ENCODE results near the gene FYN. TPM values are rescaled to one million over a fixed set of nuclear protein-coding genes. Genes with fewer than 3 reads are reported as not detected.
A peak's percentile ranks its signal among the peaks of the same experiment; 100 is the strongest.

FYN gene
- total and polyA plus RNA-seq, 2 donors, result 93.9 to 97.6 TPM

- 96% methylated on average over 3 of the region's 3 CpGs for WGBS
- no peak for DNase-seq (ENCODE audit: low read depth in 6 of 9, low spot score in 9 of 9)
- no peaks in the 10 kb centered on the region for H3K27me3 ChIP-seq (ENCODE audit: control insufficient read depth in 2 of 2, insufficient read depth in 1 of 2, low read length in 1 of 2)
- H3K4me3 ChIP-seq (ENCODE audit: low read length in 2 of 2), result no peak overlapping the region
- peaks cover 54 to 78% of the 10 kb centered on the region in 2 donors for H3K36me3 ChIP-seq (ENCODE audit: control insufficient read depth in 2 of 2, insufficient read depth in 2 of 2, low read length in 1 of 2)
- H3K9me3 ChIP-seq (ENCODE audit: control insufficient read depth in 2 of 2, insufficient read depth in 1 of 2, low read length in 1 of 2), result no peaks in the 10 kb centered on the region
- H3K4me1 ChIP-seq (ENCODE audit: control insufficient read depth in 2 of 2, insufficient read depth in 2 of 2, low read length in 2 of 2), result peaks cover 0 to 9% of the 10 kb centered on the region in 2 donors
- no peak overlapping the region for H3K27ac ChIP-seq (ENCODE audit: low read depth in 1 of 2, low read length in 1 of 2)
These were observed 156.9 kb downstream of the FYN start for GRCh38 chr6:111716325-111716724.

GRCh38 chr6:111715321-111715720 is 157.9 kb downstream of the FYN start:
- no peak overlapping the region for H3K27ac ChIP-seq (ENCODE audit: low read depth in 1 of 2, low read length in 1 of 2)
- H3K9me3 ChIP-seq (ENCODE audit: control insufficient read depth in 2 of 2, insufficient read depth in 1 of 2, low read length in 1 of 2), result no peaks in the 10 kb centered on the region
- WGBS, result 90% methylated on average over 6 of the region's 6 CpGs
- no peak for DNase-seq (ENCODE audit: low read depth in 6 of 9, low spot score in 9 of 9)
- no peak overlapping the region for H3K4me3 ChIP-seq (ENCODE audit: low read length in 2 of 2)
- H3K27me3 ChIP-seq (ENCODE audit: control insufficient read depth in 2 of 2, insufficient read depth in 1 of 2, low read length in 1 of 2), result no peaks in the 10 kb centered on the region
- peaks cover 0 to 9% of the 10 kb centered on the region in 2 donors for H3K4me1 ChIP-seq (ENCODE audit: control insufficient read depth in 2 of 2, insufficient read depth in 2 of 2, low read length in 2 of 2)
- H3K36me3 ChIP-seq (ENCODE audit: control insufficient read depth in 2 of 2, insufficient read depth in 2 of 2, low read length in 1 of 2), result peaks cover 54 to 75% of the 10 kb centered on the region in 2 donors

DNA sequence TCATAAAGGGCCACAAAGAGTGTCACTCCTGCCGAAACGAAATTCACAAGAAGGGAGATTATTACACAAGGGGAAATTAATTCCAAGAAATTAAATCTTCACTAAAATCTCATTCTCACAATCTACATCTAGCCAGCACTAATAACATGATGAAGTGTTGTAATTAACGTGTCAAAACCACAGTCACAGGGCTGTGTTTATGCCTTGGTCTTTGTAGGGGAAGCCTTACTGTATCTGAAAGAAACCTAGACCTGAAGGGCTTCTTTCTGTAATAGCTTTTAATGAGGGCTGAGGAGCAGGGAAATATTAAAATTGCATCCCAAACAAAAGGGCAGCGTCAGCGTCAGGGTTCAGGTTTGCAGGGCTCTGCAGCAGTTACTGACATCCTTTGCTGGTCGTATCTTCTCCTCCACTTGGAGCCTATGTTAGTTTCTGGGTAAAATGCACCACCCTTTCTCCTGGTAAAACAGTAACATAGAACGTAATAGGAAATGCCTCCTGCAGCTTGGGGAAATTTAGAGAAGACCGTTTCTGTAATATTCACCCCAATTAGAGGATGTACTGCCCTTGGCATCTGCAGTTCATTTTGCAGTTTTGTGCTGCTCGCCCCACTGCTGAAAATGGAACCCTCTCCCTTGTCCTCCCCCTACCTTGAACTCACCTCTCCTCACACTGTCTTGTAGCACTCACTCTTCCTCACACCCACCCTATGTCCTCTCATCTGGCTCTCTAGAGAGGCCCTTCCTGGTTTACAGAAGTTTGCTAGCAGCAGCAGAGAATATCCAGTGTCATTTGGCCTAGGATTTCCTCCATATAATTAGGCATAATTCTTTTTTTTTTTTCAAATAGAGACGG is 158.6 kb downstream of the FYN start:
- Histone ChIP-seq H3K9me3 (ENCODE audit: control insufficient read depth in 2 of 2, insufficient read depth in 1 of 2, low read length in 1 of 2) (no peaks in the 10 kb centered on the region), H3K4me1 (ENCODE audit: control insufficient read depth in 2 of 2, insufficient read depth in 2 of 2, low read length in 2 of 2) (peaks cover 0 to 11% of the 10 kb centered on the region in 2 donors), H3K4me3 (ENCODE audit: low read length in 2 of 2) (no peak overlapping the region), H3K36me3 (ENCODE audit: control insufficient read depth in 2 of 2, insufficient read depth in 2 of 2, low read length in 1 of 2) (peaks cover 50 to 69% of the 10 kb centered on the region in 2 donors), H3K27ac (ENCODE audit: low read depth in 1 of 2, low read length in 1 of 2) (no peak overlapping the region), H3K27me3 (ENCODE audit: control insufficient read depth in 2 of 2, insufficient read depth in 1 of 2, low read length in 1 of 2) (no peaks in the 10 kb centered on the region)
- 96% methylated on average over 10 of the region's 10 CpGs for WGBS
- no peak for DNase-seq (ENCODE audit: low read depth in 6 of 9, low spot score in 9 of 9)

DNA sequence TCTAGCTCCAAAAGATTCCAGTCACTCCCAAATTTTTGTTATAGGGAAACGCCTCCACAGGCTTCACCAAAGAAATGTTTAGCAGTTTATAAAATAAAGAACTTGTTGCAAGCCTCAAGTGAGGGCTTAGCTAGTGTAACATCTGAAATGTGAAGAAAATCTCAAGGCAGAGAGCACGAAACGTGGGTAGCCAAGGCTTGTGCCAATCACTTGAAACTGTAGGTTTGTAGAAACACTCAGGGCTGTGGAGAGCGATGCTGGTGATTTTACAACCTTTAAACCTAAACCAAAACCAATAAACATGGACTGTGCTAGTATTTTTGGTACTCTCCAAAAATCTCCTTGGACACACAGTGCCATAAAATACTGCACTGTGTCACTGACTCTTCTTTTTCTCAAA is 159.4 kb downstream of the FYN start:
- Histone ChIP-seq H3K27me3 (ENCODE audit: control insufficient read depth in 2 of 2, insufficient read depth in 1 of 2, low read length in 1 of 2) (no peaks in the 10 kb centered on the region), H3K4me3 (ENCODE audit: low read length in 2 of 2) (no peak overlapping the region), H3K9me3 (ENCODE audit: control insufficient read depth in 2 of 2, insufficient read depth in 1 of 2, low read length in 1 of 2) (no peaks in the 10 kb centered on the region), H3K27ac (ENCODE audit: low read depth in 1 of 2, low read length in 1 of 2) (peak overlapping the region in 1 of 2 donors; percentile 34), H3K4me1 (ENCODE audit: control insufficient read depth in 2 of 2, insufficient read depth in 2 of 2, low read length in 2 of 2) (peaks cover 0 to 11% of the 10 kb centered on the region in 2 donors), H3K36me3 (ENCODE audit: control insufficient read depth in 2 of 2, insufficient read depth in 2 of 2, low read length in 1 of 2) (peaks cover 49 to 66% of the 10 kb centered on the region in 2 donors)
- DNase-seq (ENCODE audit: low read depth in 6 of 9, low spot score in 9 of 9), result no peak
- 96% methylated on average over 4 of the region's 4 CpGs for WGBS

- no peak overlapping the region for H3K4me3 ChIP-seq (ENCODE audit: low read length in 2 of 2)
- peaks cover 43 to 65% of the 10 kb centered on the region in 2 donors for H3K36me3 ChIP-seq (ENCODE audit: control insufficient read depth in 2 of 2, insufficient read depth in 2 of 2, low read length in 1 of 2)
- H3K4me1 ChIP-seq (ENCODE audit: control insufficient read depth in 2 of 2, insufficient read depth in 2 of 2, low read length in 2 of 2), result peaks cover 0 to 11% of the 10 kb centered on the region in 2 donors
- WGBS, result 97% methylated on average over 2 of the region's 2 CpGs
- H3K27me3 ChIP-seq (ENCODE audit: control insufficient read depth in 2 of 2, insufficient read depth in 1 of 2, low read length in 1 of 2), result no peaks in the 10 kb centered on the region
- H3K9me3 ChIP-seq (ENCODE audit: control insufficient read depth in 2 of 2, insufficient read depth in 1 of 2, low read length in 1 of 2), result no peaks in the 10 kb centered on the region
- H3K27ac ChIP-seq (ENCODE audit: low read depth in 1 of 2, low read length in 1 of 2), result no peak overlapping the region
- no peak for DNase-seq (ENCODE audit: low read depth in 6 of 9, low spot score in 9 of 9)
These were observed 160.0 kb downstream of the FYN start for GRCh38 chr6:111713236-111713635.

DNA sequence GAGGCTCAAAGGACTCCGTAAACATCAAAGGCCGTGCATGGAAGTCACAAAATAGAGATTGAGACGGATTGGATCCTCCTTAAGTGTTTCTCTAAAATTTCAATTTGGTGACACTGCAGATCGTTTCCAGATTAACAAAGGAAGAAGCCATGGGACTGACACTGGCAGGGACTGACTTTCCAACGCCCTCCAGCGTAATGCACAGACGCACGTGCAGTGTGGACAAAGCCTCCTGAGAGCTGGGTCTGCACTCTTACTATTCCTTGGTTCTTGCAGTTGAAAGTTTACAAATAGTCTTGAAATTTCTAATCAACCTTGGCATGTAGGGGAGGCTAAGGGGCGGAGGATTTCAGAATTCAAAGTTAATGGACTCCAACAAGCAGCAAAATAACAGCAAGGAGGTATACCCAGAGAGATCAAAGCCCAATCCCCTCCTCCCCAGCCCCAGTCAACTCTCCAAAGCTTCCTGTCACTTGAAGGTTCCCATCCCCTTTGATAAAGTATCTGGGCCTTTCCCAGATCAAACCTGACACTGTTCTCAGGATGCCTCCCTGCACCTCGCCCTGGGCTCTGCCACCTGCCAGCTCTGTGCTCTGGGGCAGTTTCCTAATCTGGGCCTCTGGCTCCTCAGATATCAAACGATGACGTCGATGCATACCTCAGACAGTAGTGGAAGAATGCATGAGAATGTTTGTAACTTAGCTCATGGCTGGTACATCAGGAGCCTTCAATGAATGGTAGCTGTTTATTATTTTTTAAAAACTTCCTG is 161.1 kb downstream of the FYN start:
- no peak overlapping the region for H3K27ac ChIP-seq (ENCODE audit: low read depth in 1 of 2, low read length in 1 of 2)
- no peaks in the 10 kb centered on the region for H3K9me3 ChIP-seq (ENCODE audit: control insufficient read depth in 2 of 2, insufficient read depth in 1 of 2, low read length in 1 of 2)
- no peak overlapping the region for H3K4me3 ChIP-seq (ENCODE audit: low read length in 2 of 2)
- DNase-seq (ENCODE audit: low read depth in 6 of 9, low spot score in 9 of 9), result no peak
- H3K27me3 ChIP-seq (ENCODE audit: control insufficient read depth in 2 of 2, insufficient read depth in 1 of 2, low read length in 1 of 2), result no peaks in the 10 kb centered on the region
- peaks cover 0 to 11% of the 10 kb centered on the region in 2 donors for H3K4me1 ChIP-seq (ENCODE audit: control insufficient read depth in 2 of 2, insufficient read depth in 2 of 2, low read length in 2 of 2)
- peaks cover 35 to 68% of the 10 kb centered on the region in 2 donors for H3K36me3 ChIP-seq (ENCODE audit: control insufficient read depth in 2 of 2, insufficient read depth in 2 of 2, low read length in 1 of 2)
- WGBS, result 93% methylated on average over 13 of the region's 13 CpGs

- peaks cover 35 to 73% of the 10 kb centered on the region in 2 donors for H3K36me3 ChIP-seq (ENCODE audit: control insufficient read depth in 2 of 2, insufficient read depth in 2 of 2, low read length in 1 of 2)
- WGBS, result 93% methylated on average over 7 of the region's 7 CpGs
- peaks cover 0 to 11% of the 10 kb centered on the region in 2 donors for H3K4me1 ChIP-seq (ENCODE audit: control insufficient read depth in 2 of 2, insufficient read depth in 2 of 2, low read length in 2 of 2)
- DNase-seq (ENCODE audit: low read depth in 6 of 9, low spot score in 9 of 9), result no peak
- no peaks in the 10 kb centered on the region for H3K9me3 ChIP-seq (ENCODE audit: control insufficient read depth in 2 of 2, insufficient read depth in 1 of 2, low read length in 1 of 2)
- no peaks in the 10 kb centered on the region for H3K27me3 ChIP-seq (ENCODE audit: control insufficient read depth in 2 of 2, insufficient read depth in 1 of 2, low read length in 1 of 2)
- no peak overlapping the region for H3K4me3 ChIP-seq (ENCODE audit: low read length in 2 of 2)
- no peak overlapping the region for H3K27ac ChIP-seq (ENCODE audit: low read depth in 1 of 2, low read length in 1 of 2)
These were observed 161.8 kb downstream of the FYN start for GRCh38 chr6:111711476-111711875.

DNA sequence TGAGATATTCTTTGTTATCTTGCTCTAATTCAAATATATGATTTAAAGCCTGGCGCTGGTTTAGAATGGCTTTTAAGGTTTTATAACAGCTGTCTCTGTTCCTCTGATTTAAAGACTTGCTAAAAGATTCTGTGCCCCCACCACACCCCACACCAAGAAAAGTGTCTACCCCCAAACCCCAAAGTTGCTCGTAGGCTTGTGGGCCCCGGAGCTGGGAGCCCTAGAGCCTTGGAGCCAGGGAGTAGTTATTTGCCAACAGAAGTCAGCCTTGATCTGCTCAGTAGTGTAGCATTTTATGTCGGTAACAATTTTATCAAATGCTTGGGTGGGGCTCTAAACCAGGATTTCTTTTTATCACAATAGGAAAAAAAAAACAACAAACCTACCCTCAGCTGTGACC is 162.3 kb downstream of the FYN start:
- no peaks in the 10 kb centered on the region for H3K27me3 ChIP-seq (ENCODE audit: control insufficient read depth in 2 of 2, insufficient read depth in 1 of 2, low read length in 1 of 2)
- peak overlapping the region in 1 of 2 donors; percentile 4 for H3K27ac ChIP-seq (ENCODE audit: low read depth in 1 of 2, low read length in 1 of 2)
- 94% methylated on average over 4 of the region's 4 CpGs for WGBS
- DNase-seq (ENCODE audit: low read depth in 6 of 9, low spot score in 9 of 9), result no peak
- peaks cover 0 to 11% of the 10 kb centered on the region in 2 donors for H3K4me1 ChIP-seq (ENCODE audit: control insufficient read depth in 2 of 2, insufficient read depth in 2 of 2, low read length in 2 of 2)
- no peaks in the 10 kb centered on the region for H3K9me3 ChIP-seq (ENCODE audit: control insufficient read depth in 2 of 2, insufficient read depth in 1 of 2, low read length in 1 of 2)
- H3K36me3 ChIP-seq (ENCODE audit: control insufficient read depth in 2 of 2, insufficient read depth in 2 of 2, low read length in 1 of 2), result peaks cover 35 to 75% of the 10 kb centered on the region in 2 donors
- no peak overlapping the region for H3K4me3 ChIP-seq (ENCODE audit: low read length in 2 of 2)

DNA sequence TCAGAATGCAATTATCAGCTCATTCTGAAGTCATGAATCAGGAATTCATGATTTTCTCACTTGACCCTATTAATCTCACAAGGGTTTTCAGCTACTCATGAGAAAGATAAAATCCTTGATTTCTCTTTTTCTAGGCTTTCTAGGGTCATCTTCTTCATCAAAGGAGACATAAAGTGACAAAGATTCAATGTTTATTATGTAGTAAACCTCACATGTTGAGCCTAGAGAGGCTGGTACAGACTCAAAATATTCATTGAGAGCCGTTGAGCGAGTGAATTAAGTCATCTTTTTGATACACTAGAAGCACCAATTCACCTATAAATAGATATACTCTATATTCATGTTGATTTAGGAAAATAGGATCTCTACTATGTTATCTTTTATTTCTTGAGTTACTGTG is 162.8 kb downstream of the FYN start:
- DNase-seq (ENCODE audit: low read depth in 6 of 9, low spot score in 9 of 9), result no peak
- Histone ChIP-seq H3K9me3 (ENCODE audit: control insufficient read depth in 2 of 2, insufficient read depth in 1 of 2, low read length in 1 of 2) (no peaks in the 10 kb centered on the region), H3K4me3 (ENCODE audit: low read length in 2 of 2) (no peak overlapping the region), H3K36me3 (ENCODE audit: control insufficient read depth in 2 of 2, insufficient read depth in 2 of 2, low read length in 1 of 2) (peaks cover 38 to 76% of the 10 kb centered on the region in 2 donors), H3K27ac (ENCODE audit: low read depth in 1 of 2, low read length in 1 of 2) (no peak overlapping the region), H3K4me1 (ENCODE audit: control insufficient read depth in 2 of 2, insufficient read depth in 2 of 2, low read length in 2 of 2) (peaks cover 0 to 11% of the 10 kb centered on the region in 2 donors), H3K27me3 (ENCODE audit: control insufficient read depth in 2 of 2, insufficient read depth in 1 of 2, low read length in 1 of 2) (no peaks in the 10 kb centered on the region)
- 96% methylated on average over 2 of the region's 2 CpGs for WGBS
